ENCODE data around the gene HLF.

GRCh38 chr17:55283256-55283965, 18.7 kb downstream of the HLF start:
- TF ChIP-seq POLR2A (IDR thresholded peaks at IDR 0.05) (no peak), EP300 (IDR thresholded peaks at IDR 0.05) (no peak)
- TF ChIP-seq, protein P1, sequence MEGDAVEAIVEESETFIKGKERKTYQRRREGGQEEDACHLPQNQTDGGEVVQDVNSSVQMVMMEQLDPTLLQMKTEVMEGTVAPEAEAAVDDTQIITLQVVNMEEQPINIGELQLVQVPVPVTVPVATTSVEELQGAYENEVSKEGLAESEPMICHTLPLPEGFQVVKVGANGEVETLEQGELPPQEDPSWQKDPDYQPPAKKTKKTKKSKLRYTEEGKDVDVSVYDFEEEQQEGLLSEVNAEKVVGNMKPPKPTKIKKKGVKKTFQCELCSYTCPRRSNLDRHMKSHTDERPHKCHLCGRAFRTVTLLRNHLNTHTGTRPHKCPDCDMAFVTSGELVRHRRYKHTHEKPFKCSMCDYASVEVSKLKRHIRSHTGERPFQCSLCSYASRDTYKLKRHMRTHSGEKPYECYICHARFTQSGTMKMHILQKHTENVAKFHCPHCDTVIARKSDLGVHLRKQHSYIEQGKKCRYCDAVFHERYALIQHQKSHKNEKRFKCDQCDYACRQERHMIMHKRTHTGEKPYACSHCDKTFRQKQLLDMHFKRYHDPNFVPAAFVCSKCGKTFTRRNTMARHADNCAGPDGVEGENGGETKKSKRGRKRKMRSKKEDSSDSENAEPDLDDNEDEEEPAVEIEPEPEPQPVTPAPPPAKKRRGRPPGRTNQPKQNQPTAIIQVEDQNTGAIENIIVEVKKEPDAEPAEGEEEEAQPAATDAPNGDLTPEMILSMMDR (IDR thresholded peaks at IDR 0.05) = no peak

All from stomach (tissue), 4 donors.